Measurements from ENCODE around the gene TSPAN18. TPM values are rescaled to one million over a fixed set of nuclear protein-coding genes. Genes with fewer than 3 reads are reported as not detected.

TSPAN18 gene
- total RNA-seq, 1 experiment from 2014 or later = not detected

DNA sequence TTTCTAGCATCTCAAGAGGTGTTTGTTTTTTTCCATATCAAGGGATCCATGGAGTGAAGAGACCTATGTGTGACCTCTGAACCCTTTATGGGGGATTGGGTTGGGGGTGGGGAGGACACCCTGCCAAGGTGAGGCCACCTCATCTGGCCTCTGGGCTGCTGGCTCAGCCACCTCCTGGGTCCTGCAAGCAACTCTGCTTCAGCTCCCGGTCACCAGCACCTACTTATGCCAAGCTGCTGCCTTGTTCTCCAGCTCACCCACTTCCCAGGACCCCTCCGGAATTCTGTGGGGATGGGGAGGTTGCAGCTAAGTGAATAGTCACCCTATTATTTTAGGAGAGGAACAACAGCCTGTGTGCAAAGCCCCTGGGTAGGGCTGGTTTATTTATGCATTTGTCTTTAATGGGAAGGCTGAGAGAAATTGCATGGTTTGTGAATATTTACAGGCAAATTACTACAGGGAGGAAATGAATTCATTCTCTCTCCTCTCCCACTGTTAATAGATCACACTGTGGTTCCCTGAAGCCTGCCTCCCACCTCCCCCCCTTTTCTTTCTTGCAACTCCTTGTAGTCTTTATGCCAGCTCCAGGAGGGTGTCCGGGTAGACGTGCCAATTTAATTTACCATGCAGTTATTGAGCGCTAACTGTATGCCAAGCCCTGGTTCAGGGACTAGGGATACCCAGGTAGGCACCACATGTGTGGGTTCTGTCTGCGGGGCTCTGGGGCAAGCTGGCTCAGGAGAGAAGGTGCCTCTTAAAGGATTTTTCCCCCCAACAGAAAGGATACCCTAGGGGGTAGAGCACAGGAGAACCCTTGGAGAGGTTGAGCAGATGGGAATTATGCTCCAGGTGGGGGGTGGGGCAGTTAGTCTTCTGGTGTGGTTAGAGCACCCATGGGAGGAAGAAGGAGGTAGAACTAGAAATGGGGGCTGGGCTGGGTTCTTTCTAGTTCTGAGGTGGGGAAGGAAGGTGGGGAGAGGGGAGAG, 50.7 kb downstream of the TSPAN18 start:
- TF ChIP-seq, protein P1, sequence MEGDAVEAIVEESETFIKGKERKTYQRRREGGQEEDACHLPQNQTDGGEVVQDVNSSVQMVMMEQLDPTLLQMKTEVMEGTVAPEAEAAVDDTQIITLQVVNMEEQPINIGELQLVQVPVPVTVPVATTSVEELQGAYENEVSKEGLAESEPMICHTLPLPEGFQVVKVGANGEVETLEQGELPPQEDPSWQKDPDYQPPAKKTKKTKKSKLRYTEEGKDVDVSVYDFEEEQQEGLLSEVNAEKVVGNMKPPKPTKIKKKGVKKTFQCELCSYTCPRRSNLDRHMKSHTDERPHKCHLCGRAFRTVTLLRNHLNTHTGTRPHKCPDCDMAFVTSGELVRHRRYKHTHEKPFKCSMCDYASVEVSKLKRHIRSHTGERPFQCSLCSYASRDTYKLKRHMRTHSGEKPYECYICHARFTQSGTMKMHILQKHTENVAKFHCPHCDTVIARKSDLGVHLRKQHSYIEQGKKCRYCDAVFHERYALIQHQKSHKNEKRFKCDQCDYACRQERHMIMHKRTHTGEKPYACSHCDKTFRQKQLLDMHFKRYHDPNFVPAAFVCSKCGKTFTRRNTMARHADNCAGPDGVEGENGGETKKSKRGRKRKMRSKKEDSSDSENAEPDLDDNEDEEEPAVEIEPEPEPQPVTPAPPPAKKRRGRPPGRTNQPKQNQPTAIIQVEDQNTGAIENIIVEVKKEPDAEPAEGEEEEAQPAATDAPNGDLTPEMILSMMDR (conservative IDR thresholded peaks at IDR 0.05; ENCODE audit: low read depth, low read length) = no peak
- no peak for TF ChIP-seq EZH2 (IDR thresholded peaks at IDR 0.05; ENCODE audit: low read length, unreplicated experiment)
- TF ChIP-seq EZH2phosphoT487 (IDR thresholded peaks at IDR 0.05; ENCODE audit: borderline replicate concordance, low read length) = no peak
- Histone ChIP-seq H2AFZ (ENCODE audit: low read length) (no peak overlapping the region), H3K4me2 (ENCODE audit: low read length) (no peak overlapping the region), H3K4me1 (ENCODE audit: insufficient read depth, low read length) (no peaks in the 10 kb centered on the region), H3K27ac (ENCODE audit: low read length) (no peak overlapping the region), H3K9me2 (replicated peaks; ENCODE audit: low read length) (no peaks in the 10 kb centered on the region), H3K9me3 (ENCODE audit: low read length) (no peaks in the 10 kb centered on the region), H3K9ac (ENCODE audit: low read length) (no peak overlapping the region), H4K20me1 (ENCODE audit: low read length) (no peaks in the 10 kb centered on the region), H3K79me2 (ENCODE audit: low read length) (no peaks in the 10 kb centered on the region), H3K36me3 (ENCODE audit: low read depth, low read length) (no peaks in the 10 kb centered on the region), H3K4me3 (ENCODE audit: low read length) (no peak overlapping the region), H3K27me3 (ENCODE audit: low read length) (peaks cover 24% of the 10 kb centered on the region), H3F3A (ENCODE audit: low read length, unreplicated experiment) (no peaks in the 10 kb centered on the region)
- intact Hi-C loops (cut with micrococcal nuclease) = no loop called here
- ChIA-PET CTCF (no interaction called here), POLR2A (ENCODE audit: unreplicated experiment) (no interaction called here)
- DNase-seq (no peak), ATAC-seq (no peak)
- no TSS peak for BruUV-seq (replicated peaks)

DNA sequence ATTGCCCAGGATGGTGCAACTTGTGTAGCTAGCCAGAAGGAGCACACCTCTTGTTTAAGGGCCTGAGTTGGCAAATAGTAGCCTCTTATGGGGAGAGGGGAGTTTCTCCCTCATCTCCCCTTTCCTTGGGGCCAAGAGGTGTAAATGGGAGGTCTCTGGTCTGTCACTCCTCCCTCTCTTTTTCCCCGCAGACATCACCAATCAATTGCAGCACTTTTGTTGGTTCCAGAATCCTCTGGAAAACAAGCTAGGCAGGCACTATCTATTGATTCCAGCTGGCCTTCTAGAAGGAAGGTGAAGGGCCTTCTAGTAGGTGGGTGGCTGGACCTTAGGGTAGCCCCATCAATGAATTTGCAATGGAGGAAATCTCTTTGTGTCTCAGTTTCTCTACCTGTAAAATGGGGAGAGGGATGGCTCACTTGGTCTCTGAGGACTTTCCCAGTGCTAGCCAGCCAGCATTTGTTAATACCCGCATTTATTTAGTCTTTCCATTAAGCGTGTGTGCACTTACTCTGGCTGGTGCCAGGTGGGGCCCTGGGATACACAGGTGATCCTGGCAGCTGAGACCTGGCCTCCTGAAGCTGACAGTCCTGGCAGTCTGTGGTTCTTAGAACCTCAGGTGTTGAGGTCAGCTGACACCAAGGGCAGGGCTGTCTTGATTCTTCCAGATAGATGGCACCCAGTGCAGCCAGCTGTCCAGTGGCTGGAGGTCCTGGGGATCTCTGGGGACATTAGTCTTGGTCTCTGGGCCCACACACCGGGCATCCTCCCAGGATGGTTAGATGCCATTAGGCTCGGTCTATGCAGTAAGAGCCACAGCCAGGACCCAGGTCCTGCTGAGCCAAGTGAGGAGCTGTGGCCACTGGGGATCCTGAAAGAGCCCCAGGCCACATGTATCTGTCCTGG, 51.7 kb downstream of the TSPAN18 start:
- no peak overlapping the region for H3K27ac ChIP-seq (ENCODE audit: low read length)
- H4K20me1 ChIP-seq (ENCODE audit: low read length) = no peaks in the 10 kb centered on the region
- no peaks in the 10 kb centered on the region for H3K9me3 ChIP-seq (ENCODE audit: low read length)
- H3K27me3 ChIP-seq (ENCODE audit: low read length) = peaks cover 18% of the 10 kb centered on the region
- H3K4me3 ChIP-seq (ENCODE audit: low read length) = no peak overlapping the region
- no peaks in the 10 kb centered on the region for H3K4me1 ChIP-seq (ENCODE audit: insufficient read depth, low read length)
- no peaks in the 10 kb centered on the region for H3K9me2 ChIP-seq (replicated peaks; ENCODE audit: low read length)
- no peak overlapping the region for H3K9ac ChIP-seq (ENCODE audit: low read length)
- no peak for DNase-seq
- no peak overlapping the region for H2AFZ ChIP-seq (ENCODE audit: low read length)
- intact Hi-C loops (cut with micrococcal nuclease) = no loop called here
- TF ChIP-seq, protein P1 (conservative IDR thresholded peaks at IDR 0.05; ENCODE audit: low read depth, low read length) = no peak
- no peaks in the 10 kb centered on the region for H3K36me3 ChIP-seq (ENCODE audit: low read depth, low read length)
- no TSS peak for BruUV-seq (replicated peaks)
- no peak for ATAC-seq
- ChIA-PET CTCF (no interaction called here), POLR2A (ENCODE audit: unreplicated experiment) (no interaction called here)
- no peaks in the 10 kb centered on the region for H3F3A ChIP-seq (ENCODE audit: low read length, unreplicated experiment)
- no peak overlapping the region for H3K4me2 ChIP-seq (ENCODE audit: low read length)
- no peaks in the 10 kb centered on the region for H3K79me2 ChIP-seq (ENCODE audit: low read length)
